Parathyroid adenoma (tissue), 2 donors: Measurements from ENCODE around the gene LILRA5.

Experiments used
- H2AFZ ChIP-seq: fragments of 300-600 bp; sonication (generic); one replicate; pipeline ENCODE4 v1.7.0; 2017; ENCODE audit warnings: antibody characterized with exemption, mild to moderate bottlenecking
- H3K27ac ChIP-seq: fragments of 300-600 bp; sonication (generic); one replicate; pipeline ENCODE4 v1.7.0; 2017
- H3K27me3 ChIP-seq: fragments of 300-600 bp; sonication (generic); one replicate; pipeline ENCODE4 v1.7.0; 2017; ENCODE audit warnings: low read length; ENCODE audit not compliant: control insufficient read depth, insufficient read depth
- H3K36me3 ChIP-seq: fragments of 300-600 bp; sonication (generic); one replicate; pipeline ENCODE4 v1.7.0; 2017; ENCODE audit warnings: low read length; ENCODE audit not compliant: control insufficient read depth, insufficient read depth
- H3K4me1 ChIP-seq: fragments of 300-600 bp; sonication (generic); one replicate; pipeline ENCODE4 v1.7.0; 2017; ENCODE audit warnings: control low read depth
- H3K4me2 ChIP-seq: fragments of 300-600 bp; sonication (generic); one replicate; pipeline ENCODE4 v1.7.0; 2017; ENCODE audit warnings: low read length
- H3K4me3 ChIP-seq: fragments of 300-600 bp; sonication (generic); one replicate; pipeline ENCODE4 v1.7.0; 2017; ENCODE audit warnings: low read depth, low read length
- H3K79me2 ChIP-seq: fragments of 300-600 bp; sonication (generic); one replicate; pipeline ENCODE4 v1.7.0; 2017; ENCODE audit warnings: control low read depth
- H3K9ac ChIP-seq: fragments of 300-600 bp; sonication (generic); one replicate; pipeline ENCODE4 v1.7.0; 2017; ENCODE audit warnings: mild to moderate bottlenecking
- H3K9me3 ChIP-seq: fragments of 300-600 bp; sonication (generic); one replicate; pipeline ENCODE4 v1.7.0; 2017; ENCODE audit warnings: low read length; ENCODE audit not compliant: control insufficient read depth
- CTCF ChIP-seq: fragments of 300-600 bp; sonication (generic); IDR thresholded peaks from one replicate; pipeline ENCODE4 v1.7.0; 2017; ENCODE audit warnings: antibody characterized with exemption, mild to moderate bottlenecking
- donor health status: primary hyperparathyroidism.

The LILRA5 gene

GRCh38 chr19:54335164-54335563 is 22.2 kb upstream of the LILRA5 start:
- H3K79me2 ChIP-seq: no peaks in the 10 kb centered on the region
- no peak overlapping the region for H2AFZ ChIP-seq
- no peaks in the 10 kb centered on the region for H3K4me1 ChIP-seq
- no peak overlapping the region for H3K9ac ChIP-seq
- H3K4me3 ChIP-seq: no peak overlapping the region
- no peak overlapping the region for H3K4me2 ChIP-seq
- no peak for TF ChIP-seq CTCF
- H3K27ac ChIP-seq: no peak overlapping the region
- H3K36me3 ChIP-seq: no peaks in the 10 kb centered on the region
- no peaks in the 10 kb centered on the region for H3K27me3 ChIP-seq
- no peaks in the 10 kb centered on the region for H3K9me3 ChIP-seq

GRCh38 chr19:54333586-54334298 is 20.8 kb upstream of the LILRA5 start:
- Histone ChIP-seq H3K4me2 (no peak overlapping the region), H3K4me3 (no peak overlapping the region), H3K27ac (no peak overlapping the region), H3K9ac (no peak overlapping the region), H3K36me3 (no peaks in the 10 kb centered on the region), H3K4me1 (no peaks in the 10 kb centered on the region), H3K27me3 (no peaks in the 10 kb centered on the region), H2AFZ (no peak overlapping the region), H3K9me3 (no peaks in the 10 kb centered on the region), H3K79me2 (no peaks in the 10 kb centered on the region)
- no peak for TF ChIP-seq CTCF

- Histone ChIP-seq H3K36me3 (no peaks in the 10 kb centered on the region), H3K27me3 (no peaks in the 10 kb centered on the region), H3K27ac (no peak overlapping the region), H3K4me1 (no peaks in the 10 kb centered on the region), H3K79me2 (no peaks in the 10 kb centered on the region), H3K9ac (no peak overlapping the region), H3K4me3 (no peak overlapping the region), H3K4me2 (no peak overlapping the region), H2AFZ (no peak overlapping the region), H3K9me3 (no peaks in the 10 kb centered on the region)
- TF ChIP-seq CTCF: no peak
Observed at GRCh38 chr19:54332149-54332548, 19.2 kb upstream of the LILRA5 start.

- H3K9ac ChIP-seq: no peak overlapping the region
- no peak overlapping the region for H3K27ac ChIP-seq
- no peak for TF ChIP-seq CTCF
- H3K9me3 ChIP-seq: no peaks in the 10 kb centered on the region
- H3K4me1 ChIP-seq: no peaks in the 10 kb centered on the region
- no peaks in the 10 kb centered on the region for H3K36me3 ChIP-seq
- no peaks in the 10 kb centered on the region for H3K27me3 ChIP-seq
- H3K4me3 ChIP-seq: no peak overlapping the region
- H3K79me2 ChIP-seq: no peaks in the 10 kb centered on the region
- no peak overlapping the region for H3K4me2 ChIP-seq
- no peak overlapping the region for H2AFZ ChIP-seq
Observed at GRCh38 chr19:54331626-54332025, 18.7 kb upstream of the LILRA5 start.
